Activated CD8-positive, alpha-beta T cell treated with anti-CD3 and anti-CD28 coated beads for 36 hours (primary cell): ENCODE data around the gene AUH. TPM values are rescaled to one million over a fixed set of nuclear protein-coding genes. Genes with fewer than 3 reads are reported as not detected.

Experiments used
- ATAC-seq: fragments of 200-7000 bp; cut with Tn5 transposase; one replicate; pipeline ENCODE4 v1.10.0; 2021; ENCODE audit warnings: mild to moderate bottlenecking, moderate library complexity
- CTCF ChIA-PET: fragments of 350-600 bp; sonication (Branson Sonifier 250); formaldehyde crosslinking; loops from one replicate; lab custom pipeline; 2021; ENCODE audit warnings: antibody characterized with exemption; lab: Charles Lee
- POLR2A ChIA-PET: fragments of 350-600 bp; sonication (Branson Sonifier 250); formaldehyde crosslinking; loops from one replicate; lab custom pipeline; 2021; ENCODE audit warnings: antibody characterized with exemption; lab: Charles Lee
- DNase-seq: peaks from one replicate; pipeline ENCODE4 v3.0.0-alpha.2; 2020
- H3K27ac Mint-ChIP-seq: one replicate; pipeline ENCODE4 v1.8.0; 2021; ENCODE audit warnings: mild to moderate bottlenecking, mixed read lengths
- H3K27me3 Mint-ChIP-seq: one replicate; pipeline ENCODE4 v1.8.0; 2021; ENCODE audit warnings: mixed read lengths
- H3K36me3 Mint-ChIP-seq: one replicate; pipeline ENCODE4 v1.8.0; 2021; ENCODE audit warnings: low read depth, mixed read lengths
- H3K4me1 Mint-ChIP-seq: one replicate; pipeline ENCODE4 v1.8.0; 2021; ENCODE audit warnings: low read depth, mixed read lengths
- H3K4me3 Mint-ChIP-seq: one replicate; pipeline ENCODE4 v1.8.0; 2021; ENCODE audit warnings: mild to moderate bottlenecking, moderate library complexity, mixed read lengths
- H3K9me3 Mint-ChIP-seq: one replicate; pipeline ENCODE4 v1.8.0; 2021; ENCODE audit warnings: mixed read lengths
- CTCF ChIP-seq: fragments of 200-600 bp; IDR thresholded peaks from one replicate; pipeline ENCODE4 v1.8.0; 2022; ENCODE audit warnings: antibody characterized with exemption, mild to moderate bottlenecking
- intact Hi-C: fragments of 100-400 bp; cut with micrococcal nuclease; formaldehyde crosslinking; loops from one replicate; pipeline ENCODE4 v1.10.0; 2022
- total RNA-seq, 2 experiments: library from RNA; stranded (reverse); gene quantifications; one replicate each; pipeline ENCODE4 v1.2.3, GENCODE V29; 2021

Gene AUH
- total RNA-seq, 2 experiments from 2014 or later, result 30.8 to 31.1 TPM

GRCh38 chr9:91221332-91221731 lies 140.4 kb downstream of the AUH start:
- TF ChIP-seq CTCF, result no peak
- Mint-ChIP-seq H3K9me3 (no peaks in the 10 kb centered on the region), H3K4me3 (no peak overlapping the region), H3K36me3 (peaks cover 34% of the 10 kb centered on the region), H3K4me1 (peaks cover 22% of the 10 kb centered on the region), H3K27ac (no peak overlapping the region), H3K27me3 (no peaks in the 10 kb centered on the region)
- ChIA-PET CTCF (interaction anchor here (1.6 kb wide), 1 partner anchor 184 kb away, joined by 5 read pairs; no protein-coding TSS in a partner anchor), POLR2A (no interaction called here)
- intact Hi-C loops, result no loop called here
- ATAC-seq, result no peak
- DNase-seq, result no peak

GRCh38 chr9:91220491-91221135 lies 141.1 kb downstream of the AUH start:
- Mint-ChIP-seq H3K4me1 (peaks cover 22% of the 10 kb centered on the region), H3K36me3 (peaks cover 34% of the 10 kb centered on the region), H3K4me3 (no peak overlapping the region), H3K27me3 (no peaks in the 10 kb centered on the region), H3K27ac (no peak overlapping the region), H3K9me3 (no peaks in the 10 kb centered on the region)
- no peak for DNase-seq
- intact Hi-C loops, result no loop called here
- POLR2A ChIA-PET, result no interaction called here
- TF ChIP-seq CTCF, result no peak
- ATAC-seq, result no peak
- CTCF ChIA-PET, result no interaction called here

- H3K36me3 Mint-ChIP-seq, result peaks cover 34% of the 10 kb centered on the region
- no peak overlapping the region for H3K4me3 Mint-ChIP-seq
- H3K27ac Mint-ChIP-seq, result no peak overlapping the region
- intact Hi-C loops, result no loop called here
- H3K4me1 Mint-ChIP-seq, result peaks cover 20% of the 10 kb centered on the region
- ATAC-seq (no peak), DNase-seq (no peak)
- TF ChIP-seq CTCF, result no peak
- ChIA-PET POLR2A (no interaction called here), CTCF (no interaction called here)
- no peaks in the 10 kb centered on the region for H3K27me3 Mint-ChIP-seq
- H3K9me3 Mint-ChIP-seq, result no peaks in the 10 kb centered on the region
These were observed 141.7 kb downstream of the AUH start for GRCh38 chr9:91220021-91220420.

- ATAC-seq (no peak), DNase-seq (no peak)
- intact Hi-C loops, result no loop called here
- no peak for TF ChIP-seq CTCF
- H3K9me3 Mint-ChIP-seq, result no peaks in the 10 kb centered on the region
- CTCF ChIA-PET, result no interaction called here
- H3K4me1 Mint-ChIP-seq, result peaks cover 19% of the 10 kb centered on the region
- no peak overlapping the region for H3K27ac Mint-ChIP-seq
- H3K36me3 Mint-ChIP-seq, result peaks cover 34% of the 10 kb centered on the region
- H3K27me3 Mint-ChIP-seq, result no peaks in the 10 kb centered on the region
- no peak overlapping the region for H3K4me3 Mint-ChIP-seq
- POLR2A ChIA-PET, result no interaction called here
These were observed 142.2 kb downstream of the AUH start for GRCh38 chr9:91219557-91219956.

- DNase-seq (no peak), ATAC-seq (no peak)
- Mint-ChIP-seq H3K27ac (no peak overlapping the region), H3K4me1 (peaks cover 7% of the 10 kb centered on the region), H3K4me3 (no peak overlapping the region), H3K27me3 (no peaks in the 10 kb centered on the region), H3K36me3 (peaks cover 41% of the 10 kb centered on the region), H3K9me3 (no peaks in the 10 kb centered on the region)
- no peak for TF ChIP-seq CTCF
- ChIA-PET POLR2A (no interaction called here), CTCF (no interaction called here)
- intact Hi-C loops, result no loop called here
These were observed 144.3 kb downstream of the AUH start for GRCh38 chr9:91217388-91217787.
